GM18907 (cell line): ENCODE data around the gene SH3BGRL3.

Experiments used
- ATAC-seq: cut with Tn5 transposase; IDR thresholded peaks from one replicate; pipeline ENCODE4 v1.9.1; 2021; ENCODE audit warnings: mild to moderate bottlenecking, moderate library complexity; ENCODE audit not compliant: unreplicated experiment

The SH3BGRL3 gene

GRCh38 chr1:26277261-26277661 lies 2.6 kb upstream of the SH3BGRL3 start:
- ATAC-seq, result no peak

- ATAC-seq, result no peak
These were observed 2.2 kb upstream of the SH3BGRL3 start for GRCh38 chr1:26277719-26278118.

DNA sequence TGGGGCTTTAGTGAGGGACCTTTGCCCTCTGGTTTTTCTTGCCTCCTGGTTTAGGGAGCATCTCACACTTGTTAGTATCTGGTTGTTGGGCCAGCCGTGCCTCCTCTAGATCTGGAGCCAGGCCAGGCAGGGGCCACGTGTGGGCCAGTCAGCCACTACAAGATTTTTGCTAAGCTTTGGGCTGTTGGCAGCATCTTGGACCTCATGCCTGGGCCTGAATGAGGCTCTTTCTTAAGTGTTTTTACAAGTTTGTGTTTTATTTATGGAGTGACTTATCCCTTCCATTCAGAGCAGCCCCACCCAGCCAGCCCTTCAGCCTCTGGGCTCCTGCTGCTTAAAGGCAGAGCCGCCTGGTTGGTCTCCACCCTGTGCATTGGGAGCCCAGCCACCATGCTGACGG lies 1.6 kb upstream of the SH3BGRL3 start:
- no peak for ATAC-seq

DNA sequence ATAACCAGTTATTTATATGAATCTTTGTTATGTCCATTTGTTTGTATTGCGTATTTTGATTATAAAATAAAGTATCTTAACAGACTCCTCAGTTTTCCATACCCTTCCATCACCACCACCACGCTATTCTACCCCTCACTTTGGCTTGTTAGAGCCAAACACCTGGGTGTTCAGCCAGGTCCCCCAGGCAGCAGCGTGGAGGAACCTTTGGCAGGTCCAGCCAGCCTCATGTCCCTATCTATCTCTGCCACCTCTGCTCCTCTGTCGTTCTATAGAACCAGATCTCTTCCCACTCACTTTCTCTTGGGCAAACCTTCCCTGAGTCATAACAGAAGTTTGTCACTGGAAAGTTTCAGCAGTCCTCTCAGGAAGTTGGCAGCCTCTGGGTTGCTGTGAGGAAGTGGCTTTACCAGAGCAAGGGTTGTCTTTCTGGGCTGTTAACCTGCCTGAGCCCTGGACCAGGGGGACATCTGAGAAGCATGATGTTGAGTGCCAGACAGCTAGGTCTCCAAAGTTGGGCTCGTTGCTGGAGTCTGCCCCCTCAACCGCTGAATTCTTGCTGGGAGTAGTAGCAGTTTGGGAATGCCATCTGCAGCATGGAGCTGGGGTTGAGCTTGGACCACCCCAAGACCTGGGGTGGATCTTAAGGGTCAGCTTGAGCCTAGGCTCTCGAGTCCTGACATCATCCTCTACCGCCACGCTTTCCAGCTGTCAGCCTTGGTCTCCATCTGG lies 996 bp upstream of the SH3BGRL3 start:
- ATAC-seq, result no peak

DNA sequence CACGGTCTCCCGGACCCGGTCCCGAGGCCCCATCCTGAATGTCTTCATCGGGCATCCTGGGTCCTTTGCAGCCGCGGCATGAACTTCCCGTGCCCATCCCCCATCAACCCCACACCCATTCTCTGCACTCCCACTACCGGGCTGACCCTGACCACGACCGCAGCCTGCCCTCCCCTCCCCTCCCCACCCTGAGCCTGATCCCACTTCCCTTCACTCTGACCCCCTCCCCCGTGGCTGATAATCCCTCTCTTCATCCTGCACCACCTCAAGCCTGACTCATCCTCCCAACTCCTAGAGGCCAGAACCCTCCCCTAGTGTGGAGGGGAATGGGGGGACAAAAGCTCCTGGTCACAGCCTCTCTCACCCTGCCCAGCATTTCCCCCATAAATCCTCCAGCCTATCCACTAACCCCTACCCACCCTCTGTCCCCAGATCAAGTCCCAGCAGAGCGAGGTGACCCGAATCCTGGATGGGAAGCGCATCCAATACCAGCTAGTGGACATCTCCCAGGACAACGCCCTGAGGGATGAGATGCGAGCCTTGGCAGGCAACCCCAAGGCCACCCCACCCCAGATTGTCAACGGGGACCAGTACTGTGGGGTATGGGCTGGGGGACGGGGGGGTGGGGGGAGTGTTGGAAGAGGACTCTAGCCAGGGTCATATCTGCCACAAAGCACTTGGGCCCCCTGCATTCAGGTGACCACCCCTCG lies 602 bp downstream of the SH3BGRL3 start:
- ATAC-seq, result no peak

GRCh38 chr1:26281091-26281958 lies 1.4 kb downstream of the SH3BGRL3 start:
- ATAC-seq, result no peak

- ATAC-seq, result no peak
These were observed 2.1 kb downstream of the SH3BGRL3 start for GRCh38 chr1:26281971-26282370.

GRCh38 chr1:26282401-26282918 lies 2.6 kb downstream of the SH3BGRL3 start:
- no peak for ATAC-seq

DNA sequence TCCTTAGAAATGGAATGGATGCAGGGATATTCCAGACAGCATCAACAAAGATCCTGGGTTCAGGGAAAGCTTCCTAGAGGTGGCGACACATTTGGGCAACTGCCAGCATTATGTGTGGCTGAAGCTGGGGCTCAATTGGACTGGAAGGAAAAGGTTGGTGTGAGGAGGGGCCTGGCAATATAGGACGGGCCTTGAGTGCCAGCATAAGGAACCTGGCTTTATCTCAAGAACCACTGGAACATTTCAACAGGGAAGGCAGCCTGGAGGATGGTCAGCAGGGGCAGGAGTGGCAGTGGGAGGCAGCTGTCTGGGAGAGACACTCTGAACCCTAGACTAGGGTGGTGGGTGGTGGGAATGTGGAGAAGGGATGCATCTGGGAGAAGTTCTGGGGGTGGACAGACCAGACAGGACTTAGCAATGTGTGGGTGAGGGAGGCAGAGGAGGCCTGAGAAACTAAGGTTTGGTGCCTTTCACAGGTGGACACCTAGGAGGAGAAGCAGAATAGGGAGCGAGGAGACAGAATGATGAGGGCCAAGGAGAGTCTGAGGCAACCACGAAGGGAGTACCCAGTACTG lies 3.5 kb downstream of the SH3BGRL3 start:
- no peak for ATAC-seq

DNA sequence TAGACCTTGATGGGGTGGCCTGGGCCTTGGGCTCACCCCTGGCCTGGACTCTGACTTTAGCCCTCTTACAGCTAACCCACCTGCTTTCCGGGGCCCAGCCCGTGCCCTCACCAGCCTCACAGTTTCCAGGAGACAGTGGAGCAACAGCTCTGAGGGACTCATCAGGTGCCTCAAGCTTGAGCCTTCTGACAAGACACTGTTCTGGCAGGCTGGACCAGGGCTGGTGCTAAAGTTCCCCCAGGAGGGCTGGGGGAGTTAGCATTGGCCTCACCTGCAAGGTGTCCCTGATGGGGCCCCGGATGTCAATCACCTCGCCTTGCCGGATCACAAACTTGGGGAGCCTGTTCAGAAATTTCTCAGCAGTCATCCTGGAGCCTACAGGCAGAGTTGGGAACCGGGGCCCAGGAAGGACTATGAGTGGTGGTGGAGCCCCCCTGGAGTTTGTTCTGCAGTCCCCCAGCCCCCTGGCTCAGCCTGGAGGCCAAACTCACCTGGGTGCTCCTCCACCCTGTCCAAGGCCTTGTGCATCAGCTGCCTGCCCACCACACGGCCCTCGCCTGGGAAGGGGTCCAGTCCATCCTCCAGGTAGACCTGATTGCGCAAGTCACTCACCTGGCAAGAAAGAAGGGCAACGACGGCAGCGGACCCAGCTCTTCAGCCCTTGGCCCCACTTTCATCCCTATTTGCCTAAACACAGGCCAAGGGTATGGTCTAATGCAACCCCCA lies 4.1 kb downstream of the SH3BGRL3 start:
- no peak for ATAC-seq

GRCh38 chr1:26284597-26285347 lies 4.9 kb downstream of the SH3BGRL3 start:
- no peak for ATAC-seq

DNA sequence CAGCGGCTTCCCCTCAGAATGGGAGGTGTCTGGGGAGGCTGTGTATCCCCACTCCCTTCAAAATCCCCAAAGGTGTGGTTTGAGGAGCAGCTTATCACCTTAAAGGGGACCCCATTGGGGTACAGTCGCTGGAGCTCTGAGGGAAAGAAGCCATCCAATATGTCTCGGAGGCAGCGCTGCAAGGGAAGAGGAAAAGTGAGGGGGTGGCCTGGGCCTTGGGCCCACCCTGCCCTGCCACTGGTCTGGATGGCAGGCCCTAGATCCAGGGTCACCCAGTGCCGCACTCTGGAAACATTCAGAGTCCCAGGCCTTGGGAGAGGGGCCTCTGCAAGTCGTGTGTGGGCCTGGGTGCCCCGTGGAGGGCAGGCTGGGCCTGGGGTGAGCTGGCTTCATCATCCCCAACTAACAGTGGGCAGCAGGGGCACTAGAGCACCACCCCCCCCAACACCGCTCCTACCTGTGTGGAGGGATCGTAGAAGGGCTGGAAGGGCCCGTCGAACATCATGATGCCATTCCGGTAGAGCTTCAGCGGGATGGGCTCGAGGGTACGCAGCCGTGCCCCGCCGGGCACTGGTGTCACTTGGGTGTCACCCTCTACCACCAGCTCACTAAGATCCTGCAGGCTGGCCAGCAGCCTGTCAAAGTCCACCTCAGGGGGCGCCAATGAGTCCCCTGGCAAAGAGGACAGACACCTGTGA lies 5.6 kb downstream of the SH3BGRL3 start:
- ATAC-seq, result no peak

- no peak for ATAC-seq
These were observed 6.2 kb downstream of the SH3BGRL3 start for GRCh38 chr1:26286064-26286416.

- peak; percentile 48 for ATAC-seq
These were observed 7.3 kb downstream of the SH3BGRL3 start for GRCh38 chr1:26287033-26287711.

DNA sequence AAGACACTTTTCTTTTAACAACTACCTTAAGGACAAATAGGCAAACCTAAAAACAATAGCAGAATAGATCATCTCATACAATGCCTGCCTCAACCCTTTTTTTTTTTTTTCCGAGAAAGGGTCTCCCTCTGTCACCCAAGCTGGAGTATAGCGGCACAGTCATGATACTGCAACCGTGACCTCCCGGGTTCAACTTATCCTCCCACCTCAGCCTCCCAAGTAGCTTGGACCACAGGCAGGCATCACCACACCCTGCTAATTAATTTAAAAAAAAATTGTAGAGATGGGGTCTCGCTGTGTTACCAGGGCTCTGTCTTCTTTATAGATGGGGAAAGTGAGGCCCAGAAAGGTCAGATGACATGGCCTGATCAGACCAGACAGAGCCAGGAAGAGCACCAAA lies 7.9 kb downstream of the SH3BGRL3 start:
- ATAC-seq, result no peak

GRCh38 chr1:26288311-26288941 lies 8.5 kb downstream of the SH3BGRL3 start:
- no peak for ATAC-seq

DNA sequence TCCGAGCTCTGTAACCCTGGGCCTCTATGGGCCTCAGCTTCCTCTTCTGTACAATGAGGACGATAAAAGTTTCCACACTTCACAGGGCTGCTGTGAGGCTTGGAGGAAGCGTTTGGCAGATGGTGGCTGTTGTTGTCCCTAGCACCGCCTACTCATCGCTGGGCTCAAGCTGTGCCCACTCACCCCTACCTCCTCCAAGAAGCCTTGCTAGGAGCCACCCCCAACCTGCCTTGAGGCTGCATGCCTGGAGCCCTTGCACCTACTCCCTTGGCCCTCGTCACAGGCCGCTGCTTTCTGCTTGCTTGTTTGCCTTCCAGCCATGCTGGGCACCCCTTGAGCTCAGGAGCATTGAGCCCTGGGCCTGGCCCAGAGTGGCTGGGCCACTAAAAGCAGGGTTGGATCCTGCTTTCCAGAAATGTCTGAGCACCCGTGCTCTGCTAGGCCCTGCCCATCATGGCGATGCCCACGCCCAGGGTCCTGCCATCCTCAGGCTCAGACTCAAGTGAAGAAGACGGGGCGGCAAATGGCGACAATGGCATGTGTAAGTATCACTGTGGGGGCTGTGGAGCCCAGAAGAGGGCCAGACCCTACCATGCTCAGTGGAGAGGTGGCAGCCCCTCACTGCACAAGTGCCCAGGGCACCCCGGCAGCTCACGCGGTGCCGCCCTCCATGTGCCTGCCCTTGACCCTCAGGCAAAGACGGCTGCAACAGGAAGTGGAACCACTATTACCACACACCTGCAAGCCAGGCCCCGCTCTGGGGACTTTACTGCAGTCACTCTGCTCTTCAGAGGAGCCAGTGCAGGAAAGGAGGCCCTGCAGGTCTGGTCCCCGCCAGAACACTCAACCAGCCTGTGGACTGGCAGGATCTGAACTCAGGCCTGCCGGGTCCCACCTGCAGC lies 9.5 kb downstream of the SH3BGRL3 start:
- peak; percentile 36 for ATAC-seq
